Measurements from ENCODE around the gene VPS26C.
"Not testable (repeated sequence)": the region's sequence is repeated elsewhere in the genome, so short reads cannot be mapped to it uniquely, and the experiment has no call there.

Gene VPS26C

GRCh38 chr21:37267269-37268185, at the start of gene VPS26C:
Gene VPS26C, minus strand, starts transcription at chr21:37267334. Its CDS starts 40 bp downstream, at chr21:37267294.
- FAIRE-seq, result peak; percentile 95

GRCh38 chr21:37316072-37316471, 48.9 kb upstream of the VPS26C start:
- not testable (repeated sequence) for FAIRE-seq

GRCh38 chr21:37300114-37300751, 33.1 kb upstream of the VPS26C start:
- FAIRE-seq, result no peak

GRCh38 chr21:37297364-37297763, 30.2 kb upstream of the VPS26C start:
- FAIRE-seq, result no peak

GRCh38 chr21:37294679-37295078, 27.5 kb upstream of the VPS26C start:
- no peak for FAIRE-seq

GRCh38 chr21:37292941-37293340, 25.8 kb upstream of the VPS26C start:
- no peak for FAIRE-seq

GRCh38 chr21:37292041-37292440, 24.9 kb upstream of the VPS26C start:
- no peak for FAIRE-seq

- not testable (repeated sequence) for FAIRE-seq
Measured at GRCh38 chr21:37283191-37283710, 16.1 kb upstream of the VPS26C start.

GRCh38 chr21:37282602-37283001, 15.5 kb upstream of the VPS26C start:
- FAIRE-seq, result not testable (repeated sequence)

GRCh38 chr21:37281993-37282392, 14.9 kb upstream of the VPS26C start:
- FAIRE-seq, result no peak

- no peak for FAIRE-seq
Measured at GRCh38 chr21:37281579-37281978, 14.4 kb upstream of the VPS26C start.

GRCh38 chr21:37279271-37279670, 12.1 kb upstream of the VPS26C start:
- not testable (repeated sequence) for FAIRE-seq

- FAIRE-seq, result no peak
Measured at GRCh38 chr21:37278199-37278598, 11.1 kb upstream of the VPS26C start.

- no peak for FAIRE-seq
Measured at GRCh38 chr21:37276377-37276776, 9.2 kb upstream of the VPS26C start.

- no peak for FAIRE-seq
Measured at GRCh38 chr21:37273911-37274690, 7.0 kb upstream of the VPS26C start.

GRCh38 chr21:37273440-37273839, 6.3 kb upstream of the VPS26C start:
- FAIRE-seq, result no peak

GRCh38 chr21:37272897-37273296, 5.8 kb upstream of the VPS26C start:
- peak; percentile 88 for FAIRE-seq

- no peak for FAIRE-seq
Measured at GRCh38 chr21:37270576-37271365, 3.6 kb upstream of the VPS26C start.

GRCh38 chr21:37269481-37269880, 2.3 kb upstream of the VPS26C start:
- no peak for FAIRE-seq

- no peak for FAIRE-seq
Measured at GRCh38 chr21:37268186-37268503, 1.0 kb upstream of the VPS26C start.

- FAIRE-seq, result no peak
Measured at GRCh38 chr21:37266515-37267221, 466 bp downstream of the VPS26C start.

- no peak for FAIRE-seq
Measured at GRCh38 chr21:37264808-37265207, 2.3 kb downstream of the VPS26C start.
